Neural cell (in vitro differentiated cells): ENCODE data around the gene DPP6. TPM values are rescaled to one million over a fixed set of nuclear protein-coding genes. Genes with fewer than 3 reads are reported as not detected.

Source experiments
- H2AFZ ChIP-seq: fragments of 200-600, 300-800 bp; sonication (generic), shearing (Covaris generic); 2 replicates; pipeline ENCODE4 v1.6.0; 2014; ENCODE audit warnings: low read depth, mild to moderate bottlenecking, antibody characterized with exemption, low read length, moderate library complexity
- H3F3A ChIP-seq: fragments of 200-600 bp; shearing (Covaris generic); 2 replicates; pipeline ENCODE4 v1.6.1; 2016; ENCODE audit warnings: mild to moderate bottlenecking, moderate library complexity, mixed read lengths, antibody characterized with exemption, low read length; ENCODE audit not compliant: insufficient read depth, poor library complexity, severe bottlenecking
- H3K27ac ChIP-seq: fragments of 200-600, 300-800 bp; sonication (generic), shearing (Covaris generic); 2 replicates; pipeline ENCODE4 v1.5.1; 2014; ENCODE audit warnings: mild to moderate bottlenecking, low read length, moderate library complexity
- H3K27me3 ChIP-seq: fragments of 300-800, 200-600 bp; sonication (generic), shearing (Covaris generic); 2 replicates; pipeline ENCODE4 v1.6.0; 2014; ENCODE audit warnings: mild to moderate bottlenecking, low read depth, low read length, moderate library complexity; ENCODE audit not compliant: insufficient read depth
- H3K36me3 ChIP-seq: fragments of 300-800, 200-600 bp; sonication (generic), shearing (Covaris generic); 2 replicates; pipeline ENCODE4 v1.5.1; 2014; ENCODE audit warnings: mild to moderate bottlenecking, antibody characterized with exemption, low read length, moderate library complexity; ENCODE audit not compliant: insufficient read depth
- H3K4me2 ChIP-seq: fragments of 300-800, 200-600 bp; sonication (generic), shearing (Covaris generic); 2 replicates; pipeline ENCODE4 v1.6.0; 2014; ENCODE audit warnings: mild to moderate bottlenecking, low read length
- H3K4me3 ChIP-seq: fragments of 300-800, 200-600 bp; sonication (generic), shearing (Covaris generic); 2 replicates; pipeline ENCODE4 v1.5.1; 2014; ENCODE audit warnings: mild to moderate bottlenecking, low read length, moderate library complexity
- H3K79me2 ChIP-seq: fragments of 200-600 bp; shearing (Covaris generic); replicated peaks from 2 replicates; pipeline ENCODE4 v1.6.0; 2014; ENCODE audit warnings: mild to moderate bottlenecking, low read length, moderate library complexity; ENCODE audit not compliant: insufficient read depth
- H3K9ac ChIP-seq: fragments of 300-800, 200-600 bp; sonication (generic), shearing (Covaris generic); 2 replicates; pipeline ENCODE4 v1.6.1; 2016; ENCODE audit warnings: mild to moderate bottlenecking, low read length, mixed read lengths
- H3K9me2 ChIP-seq: fragments of 200-600 bp; shearing (Covaris generic); 2 replicates; pipeline ENCODE4 v1.6.1; 2016; ENCODE audit warnings: mild to moderate bottlenecking, low read length, mixed read lengths; ENCODE audit not compliant: insufficient read depth
- H3K9me3 ChIP-seq: fragments of 200-600, 300-800 bp; sonication (generic), shearing (Covaris generic); 2 replicates; pipeline ENCODE4 v1.6.1; 2016; ENCODE audit warnings: mild to moderate bottlenecking, mixed run types, low read length, moderate library complexity, mixed read lengths
- H4K20me1 ChIP-seq: fragments of 200-600 bp; shearing (Covaris generic); 2 replicates; pipeline ENCODE4 v1.6.1; 2016; ENCODE audit warnings: mild to moderate bottlenecking, mixed run types; ENCODE audit not compliant: insufficient read depth
- EP300 ChIP-seq: fragments of 450-650 bp; conservative IDR thresholded peaks from 2 replicates; pipeline ENCODE4 v1.6.1; 2014; ENCODE audit warnings: antibody characterized with exemption, mild to moderate bottlenecking, moderate library complexity; ENCODE audit not compliant: poor library complexity, severe bottlenecking
- EZH2 ChIP-seq: fragments of 200-600, 300-800 bp; shearing (Covaris generic), sonication (generic); IDR thresholded peaks from 2 replicates; pipeline ENCODE4 v1.6.1; 2014; ENCODE audit warnings: antibody characterized with exemption, low read length, borderline replicate concordance, mild to moderate bottlenecking; ENCODE audit not compliant: insufficient read depth, poor library complexity, severe bottlenecking
- MXI1 ChIP-seq: fragments of 450-650 bp; conservative IDR thresholded peaks from 2 replicates; pipeline ENCODE4 v1.6.1; 2014; ENCODE audit warnings: antibody characterized with exemption, mild to moderate bottlenecking; ENCODE audit not compliant: poor library complexity, severe bottlenecking
- POLR2AphosphoS5 ChIP-seq: IDR thresholded peaks from 2 replicates; pipeline ENCODE4 v1.6.1; 2012
- RAD21 ChIP-seq: fragments of 450-650 bp; conservative IDR thresholded peaks from 2 replicates; pipeline ENCODE4 v1.6.1; 2014; ENCODE audit warnings: antibody characterized with exemption, mild to moderate bottlenecking, moderate library complexity
- SMC3 ChIP-seq: fragments of 450-650 bp; conservative IDR thresholded peaks from 2 replicates; pipeline ENCODE4 v1.6.1; 2014; ENCODE audit warnings: antibody characterized with exemption, mild to moderate bottlenecking, moderate library complexity; ENCODE audit not compliant: poor library complexity
- TAF1 ChIP-seq: IDR thresholded peaks from 2 replicates; pipeline ENCODE4 v1.6.1; 2012; ENCODE audit warnings: low read depth
- polyA plus RNA-seq: library from polyadenylated mRNA; depleted of rRNA; stranded (reverse); fragments of >200 nt; gene quantifications from 2 replicates; pipeline ENCODE4 v1.2.3, GENCODE V29; 2014
- TF ChIP-seq, protein P1 (sequence below): IDR thresholded peaks from 2 replicates; pipeline ENCODE4 v1.6.1; 2012; ENCODE audit warnings: borderline replicate concordance
- TF ChIP-seq, protein P2 (sequence below): fragments of 450-650 bp; IDR thresholded peaks from 2 replicates; pipeline ENCODE4 v1.5.1; 2014; ENCODE audit warnings: antibody characterized with exemption, mild to moderate bottlenecking, moderate library complexity; ENCODE audit not compliant: poor library complexity, severe bottlenecking

DPP6 gene
- polyA plus RNA-seq, 1 donor from 2014 or later: 20.4 TPM

DNA sequence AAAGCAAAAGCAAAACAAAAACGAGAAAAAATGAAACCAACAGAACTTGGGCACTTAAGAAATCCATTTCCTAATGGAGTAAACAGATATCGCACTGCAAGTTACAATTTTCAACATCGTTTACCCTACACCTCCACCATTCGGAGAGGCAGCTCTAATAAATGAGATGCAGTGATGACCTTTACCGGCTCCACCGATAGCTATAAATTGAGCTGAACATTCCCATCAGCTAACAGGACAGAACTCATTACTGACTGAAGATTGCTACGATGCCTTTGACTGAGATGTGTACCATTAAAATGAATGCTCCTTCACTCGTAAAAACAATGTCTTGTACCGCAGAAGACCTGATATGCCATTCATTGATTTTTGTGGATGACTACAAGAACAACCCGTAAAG lies 465.6 kb downstream of the DPP6 start:
- Histone ChIP-seq H3K4me2 (no peak overlapping the region), H3K9ac (no peak overlapping the region), H3K4me3 (no peak overlapping the region), H3K9me2 (no peaks in the 10 kb centered on the region), H3K36me3 (no peaks in the 10 kb centered on the region), H3K27ac (no peak overlapping the region), H3K79me2 (no peaks in the 10 kb centered on the region), H2AFZ (no peak overlapping the region), H4K20me1 (no peaks in the 10 kb centered on the region), H3K9me3 (no peaks in the 10 kb centered on the region), H3K27me3 (no peaks in the 10 kb centered on the region), H3F3A (peaks cover 6% of the 10 kb centered on the region)
- TF ChIP-seq EP300 (no peak), MXI1 (no peak), TAF1 (no peak), SMC3 (no peak), POLR2AphosphoS5 (no peak), RAD21 (no peak), EZH2 (no peak)
- TF ChIP-seq, protein P1, sequence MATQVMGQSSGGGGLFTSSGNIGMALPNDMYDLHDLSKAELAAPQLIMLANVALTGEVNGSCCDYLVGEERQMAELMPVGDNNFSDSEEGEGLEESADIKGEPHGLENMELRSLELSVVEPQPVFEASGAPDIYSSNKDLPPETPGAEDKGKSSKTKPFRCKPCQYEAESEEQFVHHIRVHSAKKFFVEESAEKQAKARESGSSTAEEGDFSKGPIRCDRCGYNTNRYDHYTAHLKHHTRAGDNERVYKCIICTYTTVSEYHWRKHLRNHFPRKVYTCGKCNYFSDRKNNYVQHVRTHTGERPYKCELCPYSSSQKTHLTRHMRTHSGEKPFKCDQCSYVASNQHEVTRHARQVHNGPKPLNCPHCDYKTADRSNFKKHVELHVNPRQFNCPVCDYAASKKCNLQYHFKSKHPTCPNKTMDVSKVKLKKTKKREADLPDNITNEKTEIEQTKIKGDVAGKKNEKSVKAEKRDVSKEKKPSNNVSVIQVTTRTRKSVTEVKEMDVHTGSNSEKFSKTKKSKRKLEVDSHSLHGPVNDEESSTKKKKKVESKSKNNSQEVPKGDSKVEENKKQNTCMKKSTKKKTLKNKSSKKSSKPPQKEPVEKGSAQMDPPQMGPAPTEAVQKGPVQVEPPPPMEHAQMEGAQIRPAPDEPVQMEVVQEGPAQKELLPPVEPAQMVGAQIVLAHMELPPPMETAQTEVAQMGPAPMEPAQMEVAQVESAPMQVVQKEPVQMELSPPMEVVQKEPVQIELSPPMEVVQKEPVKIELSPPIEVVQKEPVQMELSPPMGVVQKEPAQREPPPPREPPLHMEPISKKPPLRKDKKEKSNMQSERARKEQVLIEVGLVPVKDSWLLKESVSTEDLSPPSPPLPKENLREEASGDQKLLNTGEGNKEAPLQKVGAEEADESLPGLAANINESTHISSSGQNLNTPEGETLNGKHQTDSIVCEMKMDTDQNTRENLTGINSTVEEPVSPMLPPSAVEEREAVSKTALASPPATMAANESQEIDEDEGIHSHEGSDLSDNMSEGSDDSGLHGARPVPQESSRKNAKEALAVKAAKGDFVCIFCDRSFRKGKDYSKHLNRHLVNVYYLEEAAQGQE: no peak
- TF ChIP-seq, protein P2, sequence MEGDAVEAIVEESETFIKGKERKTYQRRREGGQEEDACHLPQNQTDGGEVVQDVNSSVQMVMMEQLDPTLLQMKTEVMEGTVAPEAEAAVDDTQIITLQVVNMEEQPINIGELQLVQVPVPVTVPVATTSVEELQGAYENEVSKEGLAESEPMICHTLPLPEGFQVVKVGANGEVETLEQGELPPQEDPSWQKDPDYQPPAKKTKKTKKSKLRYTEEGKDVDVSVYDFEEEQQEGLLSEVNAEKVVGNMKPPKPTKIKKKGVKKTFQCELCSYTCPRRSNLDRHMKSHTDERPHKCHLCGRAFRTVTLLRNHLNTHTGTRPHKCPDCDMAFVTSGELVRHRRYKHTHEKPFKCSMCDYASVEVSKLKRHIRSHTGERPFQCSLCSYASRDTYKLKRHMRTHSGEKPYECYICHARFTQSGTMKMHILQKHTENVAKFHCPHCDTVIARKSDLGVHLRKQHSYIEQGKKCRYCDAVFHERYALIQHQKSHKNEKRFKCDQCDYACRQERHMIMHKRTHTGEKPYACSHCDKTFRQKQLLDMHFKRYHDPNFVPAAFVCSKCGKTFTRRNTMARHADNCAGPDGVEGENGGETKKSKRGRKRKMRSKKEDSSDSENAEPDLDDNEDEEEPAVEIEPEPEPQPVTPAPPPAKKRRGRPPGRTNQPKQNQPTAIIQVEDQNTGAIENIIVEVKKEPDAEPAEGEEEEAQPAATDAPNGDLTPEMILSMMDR: no peak

DNA sequence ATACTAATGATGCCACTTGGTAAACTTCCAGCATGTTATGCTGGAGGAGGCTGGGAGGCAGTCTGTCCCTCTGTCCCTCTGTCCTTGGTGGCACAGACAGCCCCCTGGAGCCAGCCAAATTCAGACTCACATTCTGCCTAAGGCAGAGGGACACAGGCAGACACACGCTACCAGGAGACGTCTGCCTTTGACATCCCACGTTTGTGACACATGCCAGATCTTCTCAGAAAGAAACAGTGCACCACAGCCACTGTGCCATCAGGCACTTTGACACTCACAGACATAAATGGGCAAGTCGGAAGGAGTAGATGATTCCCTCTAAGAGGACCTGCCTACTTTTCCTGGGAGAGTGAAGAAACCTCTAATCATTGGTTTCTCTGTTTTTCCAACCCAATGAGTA lies 467.0 kb downstream of the DPP6 start:
- H3K4me2 ChIP-seq: no peak overlapping the region
- no peaks in the 10 kb centered on the region for H3K36me3 ChIP-seq
- no peak overlapping the region for H2AFZ ChIP-seq
- no peak overlapping the region for H3K4me3 ChIP-seq
- no peaks in the 10 kb centered on the region for H3K9me2 ChIP-seq
- no peaks in the 10 kb centered on the region for H3K9me3 ChIP-seq
- H3K27me3 ChIP-seq: no peaks in the 10 kb centered on the region
- no peak overlapping the region for H3K9ac ChIP-seq
- H3K79me2 ChIP-seq: no peaks in the 10 kb centered on the region
- H3F3A ChIP-seq: no peaks in the 10 kb centered on the region
- H4K20me1 ChIP-seq: no peaks in the 10 kb centered on the region
- no peak overlapping the region for H3K27ac ChIP-seq
- TF ChIP-seq SMC3 (no peak), MXI1 (no peak), POLR2AphosphoS5 (no peak), RAD21 (no peak), EZH2 (no peak), EP300 (no peak), TAF1 (no peak)
- TF ChIP-seq, protein P1: no peak
- TF ChIP-seq, protein P2: no peak
